GM10847 (cell line): ENCODE data around the gene HMGA1.

Experiments
- POLR2A ChIP-seq: IDR thresholded peaks from 2 replicates; pipeline ENCODE4 v1.6.1; 2011; ENCODE audit not compliant: insufficient read length; ENCODE audit errors: extremely low read depth

Gene HMGA1

DNA sequence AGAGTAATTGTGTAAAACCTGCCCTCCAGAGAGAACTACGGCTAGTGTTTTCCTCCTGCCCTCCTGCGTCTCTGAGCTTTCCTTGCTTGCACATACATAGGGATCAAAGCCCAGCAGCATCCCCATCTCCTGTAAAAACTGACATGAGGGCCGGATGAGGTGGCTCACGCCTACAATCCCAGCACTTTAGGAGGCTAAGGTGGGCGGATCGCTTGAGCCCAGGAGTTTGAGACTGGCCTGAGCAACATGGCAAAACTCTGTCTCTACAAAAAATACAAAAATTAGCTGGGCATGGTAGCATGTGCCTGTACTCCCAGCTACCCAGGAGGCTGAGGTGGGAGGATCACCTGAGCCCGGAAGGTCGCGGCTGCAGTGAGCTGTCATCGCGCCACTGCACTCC, 52.5 kb downstream of the HMGA1 start:
- TF ChIP-seq POLR2A, result no peak

DNA sequence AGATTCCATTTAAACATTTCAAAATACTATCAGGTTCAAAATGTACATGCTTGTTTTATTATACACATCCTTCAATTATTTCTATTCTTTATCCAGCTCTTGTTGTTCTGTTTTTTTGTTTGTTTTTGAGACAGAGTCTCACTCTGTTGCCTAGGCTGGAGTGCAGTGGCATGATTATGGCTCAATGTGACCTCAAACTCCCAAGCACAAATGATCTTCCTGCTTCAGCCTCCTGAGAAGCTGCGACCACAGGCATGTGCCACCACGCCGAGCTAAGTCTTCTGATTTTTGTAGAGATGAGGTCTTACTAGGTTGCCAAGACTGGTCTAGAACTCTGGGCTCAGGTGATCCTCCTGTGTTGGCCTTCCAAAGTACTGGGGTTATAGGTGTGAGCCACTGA, 56.3 kb downstream of the HMGA1 start:
- TF ChIP-seq POLR2A, result no peak

DNA sequence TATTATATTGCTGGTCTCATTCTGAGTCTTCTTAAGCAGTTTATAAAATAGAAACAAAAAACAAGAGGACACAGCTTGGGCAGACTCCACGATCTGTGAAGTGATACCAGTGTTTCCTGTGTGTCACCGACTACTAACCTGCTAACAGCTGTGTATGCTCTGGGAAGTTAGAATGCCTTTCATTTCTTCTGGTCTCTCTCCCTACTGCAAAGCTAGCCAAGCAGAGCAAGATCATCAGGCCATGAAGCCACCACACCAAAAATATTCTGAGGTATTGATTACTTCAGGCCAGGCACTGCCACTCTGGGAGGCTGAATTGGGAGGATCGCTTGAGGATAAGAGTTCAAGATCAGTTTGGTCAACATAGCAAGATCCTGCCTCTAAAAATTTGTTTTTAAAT, 59.0 kb downstream of the HMGA1 start:
- no peak for TF ChIP-seq POLR2A
